GM21576 (cell line): ENCODE data around the gene LAMA2.

Experiments
- ATAC-seq: cut with Tn5 transposase; IDR thresholded peaks from one replicate; pipeline ENCODE4 v1.9.1; 2021; ENCODE audit warnings: mild to moderate bottlenecking, moderate library complexity; ENCODE audit not compliant: unreplicated experiment

The LAMA2 gene

GRCh38 chr6:128899341-128900050 lies 16.6 kb downstream of the LAMA2 start:
- no peak for ATAC-seq

GRCh38 chr6:128903715-128904114 lies 20.8 kb downstream of the LAMA2 start:
- ATAC-seq: no peak

- no peak for ATAC-seq
Observed at GRCh38 chr6:128914051-128914450, 31.1 kb downstream of the LAMA2 start.

GRCh38 chr6:128918886-128919285 lies 35.9 kb downstream of the LAMA2 start:
- ATAC-seq: no peak

GRCh38 chr6:128919412-128920180 lies 36.7 kb downstream of the LAMA2 start:
- ATAC-seq: no peak

GRCh38 chr6:128925765-128926164 lies 42.8 kb downstream of the LAMA2 start:
- ATAC-seq: no peak

- no peak for ATAC-seq
Observed at GRCh38 chr6:128929869-128930268, 46.9 kb downstream of the LAMA2 start.

- ATAC-seq: no peak
Observed at GRCh38 chr6:128930321-128930720, 47.4 kb downstream of the LAMA2 start.

- ATAC-seq: no peak
Observed at GRCh38 chr6:128932061-128932460, 49.1 kb downstream of the LAMA2 start.

GRCh38 chr6:128950864-128951263 lies 67.9 kb downstream of the LAMA2 start:
- no peak for ATAC-seq

GRCh38 chr6:128952902-128953301 lies 70.0 kb downstream of the LAMA2 start:
- no peak for ATAC-seq

- no peak for ATAC-seq
Observed at GRCh38 chr6:128954308-128955043, 71.5 kb downstream of the LAMA2 start.

- ATAC-seq: no peak
Observed at GRCh38 chr6:128963561-128963960, 80.6 kb downstream of the LAMA2 start.

GRCh38 chr6:128964233-128964755 lies 81.4 kb downstream of the LAMA2 start:
- no peak for ATAC-seq

- ATAC-seq: no peak
Observed at GRCh38 chr6:128964771-128965170, 81.8 kb downstream of the LAMA2 start.

GRCh38 chr6:128966934-128967333 lies 84.0 kb downstream of the LAMA2 start:
- ATAC-seq: no peak

- no peak for ATAC-seq
Observed at GRCh38 chr6:128979071-128979470, 96.1 kb downstream of the LAMA2 start.

- no peak for ATAC-seq
Observed at GRCh38 chr6:128981716-128982115, 98.8 kb downstream of the LAMA2 start.

GRCh38 chr6:128990360-128990759 lies 107.4 kb downstream of the LAMA2 start:
- ATAC-seq: no peak

- ATAC-seq: no peak
Observed at GRCh38 chr6:128990915-128991314, 108.0 kb downstream of the LAMA2 start.

- no peak for ATAC-seq
Observed at GRCh38 chr6:128993166-128993565, 110.2 kb downstream of the LAMA2 start.
